Muscle of back (tissue), 11 donors: ENCODE data around the gene DDX39B. TPM values are rescaled to one million over a fixed set of nuclear protein-coding genes. Genes with fewer than 3 reads are reported as not detected.
"Not testable (repeated sequence)": the region's sequence is repeated elsewhere in the genome, so short reads cannot be mapped to it uniquely, and the experiment has no call there.

ENCODE experiments used
- DNase-seq, 3 donors: peaks; one replicate each; pipeline versions ENCODE4 v3.0.0 to v3.0.0-alpha.2; 2013
- polyA plus RNA-seq, 10 donors: library from polyadenylated mRNA; unstranded; fragments of 120-200 nt; gene quantifications; one replicate each; pipeline ENCODE4 v1.2.1, GENCODE V29; 2013; ENCODE audit not compliant: insufficient read length in 10 of 10

DDX39B gene
- polyA plus RNA-seq, 10 donors, result 292 to 441 (median 367) TPM

GRCh38 chr6:31489086-31489485, 52.7 kb downstream of the DDX39B start:
- no peak for DNase-seq

GRCh38 chr6:31487674-31488073, 54.1 kb downstream of the DDX39B start:
- not testable (repeated sequence) for DNase-seq

GRCh38 chr6:31486065-31486837, 55.6 kb downstream of the DDX39B start:
- DNase-seq, result not testable (repeated sequence)

GRCh38 chr6:31485055-31485454, 56.7 kb downstream of the DDX39B start:
- DNase-seq, result no peak

- no peak for DNase-seq
Observed at GRCh38 chr6:31483392-31483791, 58.4 kb downstream of the DDX39B start.

GRCh38 chr6:31480574-31480973, 61.2 kb downstream of the DDX39B start:
- no peak for DNase-seq

Other genes with a start within 250 kb of the DDX39B start
- 100 to 1,000 TPM; 114 to 299 (median 141) TPM for gene HLA-B, start 184.8 kb downstream of the DDX39B start, polyA plus RNA-seq
- gene MICA, start 138.4 kb downstream of the DDX39B start, polyA plus RNA-seq, result 10 to 100 TPM in 1 of 10 donors, 1 to 10 TPM in 9; 3.8 to 12.2 (median 7.2) TPM
- 1 to 10 TPM in 5 of 10 donors, under 1 TPM in 5; 0.47 to 1.1 (median 0.99) TPM for gene MICB, start 43.9 kb downstream of the DDX39B start, polyA plus RNA-seq
- not detected for gene MCCD1, start 13.0 kb downstream of the DDX39B start, polyA plus RNA-seq
- gene ATP6V1G2, start 4.6 kb upstream of the DDX39B start, polyA plus RNA-seq, result 1 to 10 TPM; 2.5 to 5.9 (median 3.9) TPM
- 10 to 100 TPM; 11.3 to 17.7 (median 14.4) TPM for gene NFKBIL1, start 5.6 kb upstream of the DDX39B start, polyA plus RNA-seq
- under 1 TPM in 6 of 10 donors, not detected in 4; 0.12 to 0.91 (median 0.21) TPM for gene LTA, start 30.3 kb upstream of the DDX39B start, polyA plus RNA-seq
- gene TNF, start 33.6 kb upstream of the DDX39B start, polyA plus RNA-seq, result 1 to 10 TPM in 1 of 10 donors, under 1 TPM in 8, not detected in 1; 0.17 to 3.5 (median 0.29) TPM
- gene LTB, start 40.4 kb upstream of the DDX39B start, polyA plus RNA-seq, result 10 to 100 TPM in 1 of 10 donors, 1 to 10 TPM in 6, under 1 TPM in 3; 0.67 to 32.2 (median 1.5) TPM
- 10 to 100 TPM in 1 of 10 donors, 1 to 10 TPM in 9; 4.1 to 10.9 (median 6.4) TPM for gene LST1, start 44.3 kb upstream of the DDX39B start, polyA plus RNA-seq
- under 1 TPM in 4 of 10 donors, not detected in 6; 0.20 to 0.59 (median 0.30) TPM for gene NCR3, start 51.0 kb upstream of the DDX39B start, polyA plus RNA-seq
- 10 to 100 TPM; 15.1 to 35.2 (median 23.0) TPM for gene AIF1, start 73.2 kb upstream of the DDX39B start, polyA plus RNA-seq
- 100 to 1,000 TPM; 112 to 149 (median 132) TPM for gene PRRC2A, start 78.7 kb upstream of the DDX39B start, polyA plus RNA-seq
- 100 to 1,000 TPM; 177 to 216 (median 198) TPM for gene BAG6, start 110.7 kb upstream of the DDX39B start, polyA plus RNA-seq
- gene APOM, start 113.9 kb upstream of the DDX39B start, polyA plus RNA-seq, result 1 to 10 TPM; 2.6 to 5.7 (median 4.2) TPM
- 10 to 100 TPM; 11.4 to 16.0 (median 13.4) TPM for gene C6orf47, start 118.8 kb upstream of the DDX39B start, polyA plus RNA-seq
- 10 to 100 TPM; 10.1 to 16.9 (median 12.2) TPM for gene GPANK1, start 123.0 kb upstream of the DDX39B start, polyA plus RNA-seq
- 100 to 1,000 TPM; 118 to 150 (median 138) TPM for gene CSNK2B, start 124.1 kb upstream of the DDX39B start, polyA plus RNA-seq
- 10 to 100 TPM in 6 of 10 donors, 1 to 10 TPM in 4; 5.6 to 24.0 (median 10.9) TPM for gene LY6G5B, start 128.0 kb upstream of the DDX39B start, polyA plus RNA-seq
- 1 to 10 TPM in 9 of 10 donors, under 1 TPM in 1; 0.68 to 5.1 (median 2.4) TPM for gene LY6G5C, start 139.1 kb upstream of the DDX39B start, polyA plus RNA-seq
- gene ABHD16A, start 161.3 kb upstream of the DDX39B start, polyA plus RNA-seq, result 10 to 100 TPM; 36.3 to 50.0 (median 39.2) TPM
- under 1 TPM in 3 of 10 donors, not detected in 7; 0.17 to 0.38 (median 0.20) TPM for gene LY6G6F, start 164.9 kb upstream of the DDX39B start, polyA plus RNA-seq
- gene LY6G6D, start 173.3 kb upstream of the DDX39B start, polyA plus RNA-seq, result 1 to 10 TPM in 1 of 10 donors, under 1 TPM in 5, not detected in 4; 0.42 to 1.1 (median 0.53) TPM
- 1 to 10 TPM in 1 of 10 donors, under 1 TPM in 8, not detected in 1; 0.19 to 1.0 (median 0.38) TPM for gene LY6G6C, start 179.7 kb upstream of the DDX39B start, polyA plus RNA-seq
- gene MPIG6B, start 181.4 kb upstream of the DDX39B start, polyA plus RNA-seq, result 1 to 10 TPM in 3 of 10 donors, under 1 TPM in 7; 0.52 to 1.8 (median 0.82) TPM
- gene DDAH2, start 187.3 kb upstream of the DDX39B start, polyA plus RNA-seq, result 100 to 1,000 TPM in 8 of 10 donors, 10 to 100 TPM in 2; 87.3 to 135 (median 109) TPM
- gene CLIC1, start 194.5 kb upstream of the DDX39B start, polyA plus RNA-seq, result 100 to 1,000 TPM; 114 to 181 (median 138) TPM
- gene MSH5, start 198.0 kb upstream of the DDX39B start, polyA plus RNA-seq, result 10 to 100 TPM in 6 of 10 donors, 1 to 10 TPM in 4; 5.9 to 29.4 (median 13.5) TPM
- gene SAPCD1, start 220.7 kb upstream of the DDX39B start, polyA plus RNA-seq, result 10 to 100 TPM in 1 of 10 donors, 1 to 10 TPM in 9; 2.1 to 10.9 (median 3.0) TPM
- gene VWA7, start 235.3 kb upstream of the DDX39B start, polyA plus RNA-seq, result 1 to 10 TPM in 9 of 10 donors, under 1 TPM in 1; 0.88 to 3.3 (median 2.3) TPM